ENCODE results near the gene PTTG1IP.

Gene PTTG1IP

GRCh38 chr21:44800103-44800502, 73.4 kb downstream of the PTTG1IP start:
- Histone ChIP-seq H3K4me1 (ENCODE audit: control insufficient read depth, insufficient read depth, low read length) (peaks cover 4% of the 10 kb centered on the region; the same call in 1 of the 2 replicates), H3K4me3 (ENCODE audit: low read depth, low read length) (no peak overlapping the region; the same call in 1 of the 2 replicates), H3K36me3 (ENCODE audit: control insufficient read depth in 2 of 2, insufficient read depth in 1 of 2, low read length in 2 of 2) (peaks cover 15 to 47% of the 10 kb centered on the region in 2 experiments), H3K9me3 (ENCODE audit: control insufficient read depth, insufficient read depth, low read depth, low read length) (no peaks in the 10 kb centered on the region), H3K27ac (ENCODE audit: extremely low read depth, low read depth, low read length) (no peak overlapping the region)
- TF ChIP-seq ZBTB7A (tag by site-specific recombination; IDR thresholded peaks at IDR 0.05; ENCODE audit: low read depth) (no peak), ZNF416 (tag by site-specific recombination; IDR thresholded peaks at IDR 0.05) (no peak), ZNF837 (tag by site-specific recombination; IDR thresholded peaks at IDR 0.05) (no peak), ATF2 (tag by site-specific recombination; IDR thresholded peaks at IDR 0.05; ENCODE audit: low read depth) (no peak), ZNF558 (tag by site-specific recombination; IDR thresholded peaks at IDR 0.05) (peak; percentile 90)
- CTCF ChIA-PET: interaction anchor here (0.5 to 2.7 kb wide), 13 partner anchors 10 to 351 kb away, joined by 3 to 21 read pairs (median 4); no protein-coding TSS in a partner anchor
- POLR2A ChIA-PET: interaction anchor here (1.7 kb wide), 1 partner anchor 488 kb away, joined by 3 read pairs; the partner anchor contains the start of gene POFUT2

- Histone ChIP-seq H3K4me1 (ENCODE audit: control insufficient read depth, insufficient read depth, low read length) (peaks cover 4% of the 10 kb centered on the region; the same call in 1 of the 2 replicates), H3K4me3 (ENCODE audit: low read depth, low read length) (no peak overlapping the region), H3K9me3 (ENCODE audit: control insufficient read depth, insufficient read depth, low read depth, low read length) (no peaks in the 10 kb centered on the region), H3K36me3 (ENCODE audit: control insufficient read depth in 2 of 2, insufficient read depth in 1 of 2, low read length in 2 of 2) (peaks cover 15 to 42% of the 10 kb centered on the region in 2 experiments), H3K27ac (ENCODE audit: extremely low read depth, low read depth, low read length) (no peak overlapping the region)
- TF ChIP-seq ZNF843 (tag by site-specific recombination; IDR thresholded peaks at IDR 0.05): no peak
- no peak for TF ChIP-seq ZNF132 (tag by site-specific recombination; IDR thresholded peaks at IDR 0.05; ENCODE audit: borderline replicate concordance)
- no peak for TF ChIP-seq ZBTB10 (tag by site-specific recombination; IDR thresholded peaks at IDR 0.05)
- no peak for TF ChIP-seq ZNF658 (tag by site-specific recombination; IDR thresholded peaks at IDR 0.05)
- TF ChIP-seq KLF10 (tag by site-specific recombination; IDR thresholded peaks at IDR 0.05): no peak
- ChIA-PET POLR2A (no interaction called here), CTCF (interaction anchor here (0.6 to 2.7 kb wide), 9 partner anchors 10 to 350 kb away, joined by 3 to 21 read pairs (median 3); no protein-coding TSS in a partner anchor)
These were observed 73.8 kb downstream of the PTTG1IP start for GRCh38 chr21:44799646-44800045.

All from HEK293 (cell line).